IPS-NIHi7 (cell line): ENCODE results near the gene SDCCAG8.

Source experiments
- DNase-seq: peaks from one replicate; pipeline ENCODE4 v3.0.0; 2012; ENCODE audit warnings: mixed read lengths; ENCODE audit errors: extremely low spot score

SDCCAG8 gene

DNA sequence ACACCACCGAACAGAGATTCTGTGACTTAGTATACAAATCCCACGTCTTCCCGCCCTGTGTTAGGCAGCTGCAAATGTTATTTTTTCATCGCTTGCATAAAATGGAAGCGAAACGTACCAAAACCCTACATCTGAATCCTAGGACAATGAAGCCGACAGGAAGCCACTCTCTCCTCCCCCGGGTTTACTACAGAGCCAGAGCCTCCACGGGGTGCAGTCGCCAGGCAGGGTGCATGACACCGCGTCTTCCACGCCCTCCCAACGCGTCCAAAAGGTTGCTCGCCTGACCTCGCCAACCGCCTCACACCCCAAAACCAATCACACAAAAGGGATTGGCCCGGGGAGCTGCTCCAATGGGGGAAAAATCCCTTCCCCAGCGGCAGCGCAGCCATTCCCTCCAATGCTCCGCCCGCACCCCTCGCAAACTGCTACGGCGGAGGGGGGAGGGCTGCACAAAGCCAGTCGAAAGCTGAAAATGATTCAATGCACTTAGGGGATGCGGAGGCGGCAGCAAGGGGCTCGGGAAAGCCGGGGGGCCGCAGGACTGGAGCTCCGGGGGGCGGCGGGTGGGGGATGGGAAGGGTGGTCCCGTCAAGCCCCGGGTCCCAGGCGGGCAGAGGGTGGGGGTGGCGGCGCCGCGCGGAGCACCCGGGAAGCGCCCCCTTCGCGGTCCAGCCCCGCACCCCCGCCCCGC is 1.5 kb upstream of the SDCCAG8 start:
- DNase-seq, result peak; percentile 52

DNA sequence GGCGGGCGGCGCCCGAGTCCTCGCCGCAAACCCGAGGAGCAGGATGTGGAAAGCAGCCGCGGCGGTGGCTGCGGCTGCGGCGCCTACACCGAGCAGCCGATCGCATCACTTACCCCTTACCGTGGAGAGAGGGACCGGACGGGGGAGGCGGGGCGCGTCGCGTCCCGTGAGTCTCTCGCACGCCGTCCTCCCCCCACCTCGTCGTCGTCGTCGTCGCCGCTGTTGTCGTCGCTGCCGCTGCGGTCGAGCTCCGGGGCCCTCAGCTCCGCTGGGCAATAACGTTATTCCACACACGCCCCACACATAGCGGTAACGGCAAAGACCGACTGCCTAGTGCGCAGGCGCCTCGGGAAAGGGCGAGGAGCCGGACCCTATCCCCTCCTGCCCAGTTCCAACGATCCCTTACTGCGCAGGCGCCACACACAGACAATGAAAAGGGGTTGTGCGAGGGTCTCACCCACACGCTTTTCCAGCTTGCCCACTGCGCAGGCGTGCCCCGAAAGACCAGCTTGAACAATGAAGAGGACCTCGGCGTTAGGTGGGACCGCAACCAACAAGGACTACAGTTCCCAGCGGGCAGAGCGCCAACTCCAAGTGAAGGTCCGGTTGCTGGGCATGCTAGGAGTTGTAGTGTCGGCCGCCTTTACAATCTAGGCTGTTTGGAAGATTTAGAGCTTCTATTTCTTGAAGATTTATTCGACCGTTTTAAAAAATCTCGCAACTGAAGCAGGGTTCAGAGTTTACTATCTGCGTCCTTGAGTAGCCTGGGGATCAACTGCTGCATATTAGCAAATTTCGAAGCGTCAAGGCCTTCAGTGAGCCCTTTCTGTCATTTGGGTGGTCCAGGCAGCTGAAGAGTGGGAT is 682 bp upstream of the SDCCAG8 start, which contains the start of gene CEP170:
TSS of gene CEP170 (minus strand) at position 355 of the 864 bp plus-strand sequence. CDS start 30,001 bp downstream, outside the sequence.
- peak; percentile 95 for DNase-seq

DNA sequence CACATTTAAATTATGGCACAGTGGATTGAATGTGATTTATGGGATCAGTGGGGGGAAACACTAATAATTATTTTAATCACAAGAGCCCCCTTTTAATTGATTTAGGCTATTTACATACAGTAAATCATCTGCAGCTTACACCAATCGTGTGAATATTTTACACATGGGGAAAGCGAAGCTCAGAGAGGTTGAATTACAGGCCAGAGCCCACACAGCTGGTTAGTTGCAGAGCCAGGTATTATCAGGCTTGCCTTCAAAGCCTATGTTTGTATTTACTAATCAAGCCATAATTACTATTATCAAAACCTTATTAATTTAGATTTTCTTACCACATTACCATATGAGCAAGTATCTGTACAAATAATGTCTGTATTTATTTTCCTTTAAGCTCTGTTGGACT is 749 bp downstream of the SDCCAG8 start:
- no peak for DNase-seq

DNA sequence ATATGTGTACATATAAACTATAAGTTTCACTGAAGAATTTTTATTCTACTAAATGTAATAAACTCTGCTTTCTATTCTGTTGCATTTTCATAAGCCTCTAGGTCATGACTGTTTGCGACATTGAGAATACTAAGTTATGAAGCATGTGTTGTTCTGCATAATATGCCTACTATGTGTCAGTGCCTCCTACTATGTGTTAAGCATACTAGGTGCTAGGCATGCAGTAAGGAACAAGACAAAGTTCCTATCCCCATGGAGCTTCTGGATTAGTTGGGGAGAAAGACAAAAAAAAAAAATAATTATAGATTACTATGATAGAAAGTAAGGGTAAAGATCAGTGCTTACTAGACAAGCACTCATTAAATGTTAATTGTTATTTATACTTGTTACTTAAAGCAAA is 1.3 kb downstream of the SDCCAG8 start:
- no peak for DNase-seq

DNA sequence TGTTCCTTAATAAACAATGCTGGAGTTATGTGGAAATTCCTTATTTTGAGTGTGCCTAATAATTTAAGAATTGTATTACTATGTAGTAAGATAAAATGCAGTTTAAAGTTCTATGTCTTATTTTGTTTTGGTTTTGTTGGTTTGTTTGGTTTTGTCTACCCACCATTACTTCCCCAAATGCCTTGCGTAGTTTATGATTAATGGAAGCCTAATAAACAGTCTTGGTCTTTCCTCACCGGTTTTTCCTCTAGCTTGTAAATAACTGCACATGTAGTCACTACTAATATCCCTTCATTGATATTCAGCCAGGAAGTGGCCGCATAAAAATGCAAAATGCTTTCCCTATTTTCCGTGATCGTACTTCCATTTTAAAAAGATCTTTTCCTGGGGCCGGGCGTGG is 2.9 kb downstream of the SDCCAG8 start:
- no peak for DNase-seq

DNA sequence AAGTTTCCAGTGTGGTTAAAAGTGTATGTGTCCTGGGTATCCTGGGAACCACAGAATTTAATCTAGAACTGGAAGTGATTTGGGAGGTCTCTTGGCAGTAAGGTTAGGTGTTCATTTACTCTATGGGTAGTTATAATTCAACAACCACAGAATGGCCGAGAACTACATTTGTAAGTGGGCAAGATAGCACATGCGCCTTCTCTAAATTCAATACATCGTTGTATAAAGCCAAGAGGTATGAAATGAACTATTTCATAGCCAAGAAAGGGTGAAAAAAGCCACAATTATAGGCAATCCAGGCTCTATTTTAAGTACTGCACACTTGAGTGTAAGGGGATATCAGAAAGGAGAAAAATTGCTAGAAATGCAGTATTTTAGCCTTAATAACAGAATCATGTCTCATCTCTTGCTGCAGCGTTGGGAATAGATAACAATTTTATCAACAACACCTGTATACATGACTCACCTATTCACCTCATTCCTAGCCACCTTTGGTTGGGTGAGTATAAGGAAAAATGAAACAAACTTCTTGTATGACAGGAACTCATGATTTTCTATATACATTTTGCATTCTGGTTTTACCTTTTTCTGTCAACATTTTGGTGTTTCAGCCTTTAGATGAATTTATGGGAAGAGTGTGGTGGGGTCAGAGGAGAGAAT is 4.5 kb downstream of the SDCCAG8 start:
- no peak for DNase-seq

DNA sequence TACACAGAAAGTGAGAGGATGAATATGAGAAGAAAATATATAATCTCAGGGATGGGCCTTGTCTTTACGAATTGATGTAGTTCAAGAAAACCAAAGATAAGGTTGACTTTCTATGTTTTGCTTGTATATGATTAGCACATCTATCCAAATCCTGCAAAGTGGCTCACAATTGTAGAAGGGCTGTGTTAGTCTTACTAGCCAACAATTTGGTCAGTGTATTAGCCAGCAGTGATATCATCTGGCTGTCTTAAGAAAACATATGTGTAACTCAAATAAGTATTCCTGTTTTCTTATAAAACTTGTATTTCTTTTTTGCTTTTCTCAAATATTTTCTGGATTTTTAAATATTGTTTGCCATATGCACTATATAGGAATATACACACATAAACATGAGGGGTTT is 5.5 kb downstream of the SDCCAG8 start:
- no peak for DNase-seq

DNA sequence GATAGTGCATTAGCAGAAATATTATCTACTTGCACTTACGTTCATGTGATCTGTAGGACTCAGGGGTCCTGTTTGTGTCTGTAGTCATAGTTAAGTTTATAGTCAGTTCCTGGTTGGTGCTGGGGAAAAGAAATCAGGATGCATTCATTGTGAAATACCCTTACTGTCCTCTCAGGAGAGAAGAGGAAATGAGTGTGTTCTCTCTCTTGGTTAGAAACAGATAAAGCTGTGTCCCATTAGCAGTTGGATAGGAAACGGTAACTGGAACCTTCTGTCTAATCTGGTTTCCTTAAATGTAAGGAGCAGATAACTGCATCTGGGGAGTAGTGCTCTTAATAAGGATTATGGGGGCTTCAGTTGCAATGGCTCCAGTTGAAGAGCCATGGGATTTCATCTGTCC is 8.9 kb downstream of the SDCCAG8 start:
- DNase-seq, result no peak

DNA sequence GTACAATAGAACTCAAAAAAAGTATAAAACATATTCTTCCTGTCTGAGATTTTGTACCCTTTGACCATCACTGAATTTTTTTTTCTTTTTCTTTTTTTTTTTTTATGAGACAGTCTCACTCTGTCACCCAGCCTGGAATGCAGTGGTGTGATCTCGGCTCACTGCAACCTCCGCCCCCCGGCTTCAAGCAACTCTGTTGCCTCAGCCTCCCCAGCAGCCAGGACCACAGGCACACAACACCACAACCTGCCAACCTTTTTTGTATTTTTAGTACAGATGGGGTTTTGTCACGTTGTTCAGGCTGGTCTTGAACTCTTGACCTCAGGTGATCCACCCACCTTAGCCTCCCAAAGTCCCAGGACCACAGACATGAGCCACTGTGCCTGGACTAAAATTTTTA is 10.4 kb downstream of the SDCCAG8 start:
- no peak for DNase-seq

DNA sequence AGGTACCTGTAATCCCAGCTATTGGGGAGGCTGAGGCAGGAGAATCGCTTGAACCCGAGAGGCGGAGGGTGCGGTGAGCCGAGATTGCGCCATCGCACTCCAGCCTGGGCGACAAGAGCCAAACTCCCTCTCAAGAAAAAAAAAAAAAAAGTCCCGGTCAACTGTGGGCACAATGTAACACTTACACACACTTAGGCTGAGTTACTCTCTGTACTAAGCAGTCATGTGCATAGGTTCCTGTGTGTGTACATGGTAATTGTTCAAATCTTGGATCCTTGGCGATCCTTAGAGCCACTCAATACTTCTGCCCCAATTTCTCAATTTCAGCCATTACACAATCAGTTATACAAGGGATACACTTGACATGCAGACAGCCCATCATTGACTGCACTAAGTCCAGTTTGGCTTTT is 11.6 kb downstream of the SDCCAG8 start:
- DNase-seq, result no peak

DNA sequence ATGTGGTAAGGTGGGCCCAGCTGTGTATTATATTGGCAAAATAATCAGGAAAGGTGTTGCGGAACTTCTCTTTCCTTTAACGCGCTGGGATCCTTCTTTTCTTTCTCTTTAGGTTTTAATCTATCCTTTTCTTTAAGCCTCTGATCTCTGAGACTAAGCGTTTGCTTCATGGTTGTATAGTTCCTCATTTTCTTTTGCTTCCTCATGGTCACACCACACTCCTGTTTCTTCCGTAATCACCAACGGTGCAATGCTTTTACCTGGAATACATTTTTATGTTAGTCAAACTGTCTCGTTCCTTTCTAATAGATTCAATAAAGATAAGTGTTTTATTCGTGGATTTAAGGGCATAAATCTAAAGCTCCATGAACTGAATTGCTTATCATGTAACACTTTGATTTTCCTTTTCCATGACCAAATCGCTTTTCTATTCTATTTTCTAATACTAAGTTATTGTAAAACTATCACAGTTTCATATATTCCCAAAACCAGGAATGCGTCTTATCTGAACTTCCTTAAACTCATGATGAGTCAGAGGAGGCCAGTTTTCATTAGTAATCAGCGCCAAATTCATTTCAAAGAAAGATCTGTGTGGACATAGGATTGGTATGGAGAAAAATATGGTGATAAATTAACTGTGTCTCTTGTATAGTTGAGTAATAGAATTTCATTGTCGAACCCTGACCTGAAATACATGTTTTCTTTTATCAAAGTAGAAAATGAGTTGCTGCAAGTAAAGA is 12.2 kb downstream of the SDCCAG8 start:
- DNase-seq, result no peak

DNA sequence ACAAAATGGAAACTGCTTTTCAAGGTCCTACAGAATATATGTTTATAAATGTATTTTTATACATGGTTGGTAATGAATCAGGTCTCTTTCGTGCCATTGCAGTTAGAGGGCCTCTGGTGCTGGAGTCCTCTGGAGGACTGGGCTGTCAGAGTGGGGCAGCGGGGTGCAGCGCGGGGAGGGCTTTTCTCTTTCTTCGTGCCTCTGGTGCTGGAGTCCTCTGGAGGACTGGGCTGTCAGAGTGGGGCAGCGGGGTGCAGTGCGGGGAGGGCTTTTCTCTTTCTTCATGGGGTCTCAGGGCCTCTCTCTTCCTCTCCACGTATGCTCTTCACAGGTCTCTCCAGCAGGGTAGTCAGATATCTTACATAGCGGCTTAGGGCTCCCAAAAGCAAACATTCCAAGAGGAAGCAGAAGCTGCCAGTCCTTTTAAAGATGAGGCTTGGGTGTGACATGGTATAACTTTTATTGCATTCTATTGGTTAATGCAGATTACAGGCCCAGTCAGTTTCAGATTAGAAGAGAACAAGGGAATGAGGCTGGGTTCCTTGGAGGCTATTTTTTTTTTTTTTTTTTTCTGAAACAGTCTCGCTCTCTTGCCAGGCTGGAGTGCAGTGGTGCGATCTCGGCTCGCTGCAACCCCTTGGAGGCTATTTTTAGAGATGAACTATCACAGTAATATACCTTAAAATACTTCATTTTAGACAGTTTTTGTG is 13.1 kb downstream of the SDCCAG8 start:
- peak; percentile 11 for DNase-seq

DNA sequence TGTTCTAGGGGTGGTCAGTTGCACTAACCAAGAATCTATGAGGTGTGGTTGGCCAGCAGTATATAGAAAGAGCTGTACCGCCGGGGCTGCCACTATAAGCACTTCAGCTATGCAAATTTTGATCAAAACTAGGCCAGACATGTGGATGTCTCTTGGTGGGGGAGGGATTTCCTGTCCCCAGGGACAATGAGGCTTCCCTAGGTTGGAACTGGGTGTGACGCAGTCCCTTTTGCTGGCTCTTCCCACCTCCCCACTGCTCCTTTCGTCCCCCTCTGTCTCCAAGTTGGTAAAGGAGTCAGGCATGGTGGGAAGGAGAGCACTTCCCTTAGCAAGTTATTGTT is 13.6 kb downstream of the SDCCAG8 start:
- no peak for DNase-seq

DNA sequence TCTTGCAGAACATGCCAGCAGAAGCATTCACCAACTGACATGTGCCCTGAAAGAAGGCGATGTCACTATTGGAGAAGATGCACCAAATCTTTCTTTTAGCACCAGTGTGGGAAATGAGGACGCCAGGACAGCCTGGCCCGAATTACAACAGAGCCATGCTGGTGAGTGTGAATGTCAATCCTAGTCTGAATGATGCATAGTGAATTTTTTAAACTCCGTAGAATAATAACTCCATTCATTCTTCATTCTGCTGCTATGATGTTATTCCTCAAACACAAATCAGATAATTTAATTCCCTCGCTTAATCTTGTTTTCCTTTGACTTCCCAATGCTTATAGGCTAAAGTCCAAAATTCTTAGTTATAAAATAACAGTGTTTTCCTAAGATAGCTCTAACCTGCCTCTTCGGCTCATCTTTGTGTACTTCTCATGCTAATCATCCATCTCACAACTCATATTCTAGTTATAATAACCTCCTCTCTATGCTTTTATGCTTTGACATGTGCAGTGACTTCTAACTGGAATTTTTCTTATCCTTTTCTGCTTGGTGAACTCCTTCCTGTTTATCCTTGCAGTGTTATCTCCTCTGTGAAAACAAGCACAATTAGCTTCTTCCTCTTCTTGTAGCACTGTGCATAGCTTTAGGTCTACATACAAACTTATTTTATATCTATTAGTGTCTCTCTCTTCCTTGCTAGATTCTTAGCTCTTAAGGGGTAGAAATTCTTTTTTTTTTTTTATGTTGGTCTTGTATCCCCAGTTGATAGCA is 14.4 kb downstream of the SDCCAG8 start:
- DNase-seq, result no peak

DNA sequence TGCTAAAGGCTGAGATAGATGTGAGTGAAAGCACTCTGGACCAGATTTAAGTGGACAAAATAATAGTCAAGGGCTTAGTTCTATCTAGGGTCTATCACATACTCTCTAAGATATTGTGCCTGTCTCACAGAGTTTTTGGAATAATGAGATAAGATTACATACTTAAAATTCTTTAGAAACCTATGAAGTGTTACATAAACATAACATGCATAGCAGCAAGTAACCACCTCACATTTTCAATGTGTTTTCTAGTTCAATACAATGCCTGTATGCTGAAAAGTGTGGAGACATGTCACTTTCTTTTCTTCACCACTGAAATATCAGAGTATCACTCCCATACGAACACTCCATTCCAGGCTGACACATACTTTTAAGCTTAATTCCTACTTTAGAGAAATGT is 16.2 kb downstream of the SDCCAG8 start:
- DNase-seq, result no peak

DNA sequence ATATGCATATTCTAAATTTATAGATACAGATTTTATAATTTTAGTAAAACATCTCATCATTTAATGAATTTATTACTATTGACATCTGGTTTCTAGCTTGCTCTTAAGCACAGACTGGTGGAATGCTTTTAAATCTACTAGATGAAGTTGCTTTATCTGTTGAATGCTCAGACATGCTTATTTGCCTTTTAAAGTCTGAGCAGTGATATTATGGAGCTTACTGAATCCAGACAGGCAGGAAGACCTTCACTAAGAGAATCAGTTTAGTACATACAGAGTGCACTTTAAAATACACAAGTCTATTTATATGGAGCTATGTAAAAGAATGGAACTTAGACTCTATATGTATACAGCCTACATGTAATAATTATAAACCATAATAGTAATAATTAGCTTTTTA is 16.6 kb downstream of the SDCCAG8 start:
- no peak for DNase-seq

DNA sequence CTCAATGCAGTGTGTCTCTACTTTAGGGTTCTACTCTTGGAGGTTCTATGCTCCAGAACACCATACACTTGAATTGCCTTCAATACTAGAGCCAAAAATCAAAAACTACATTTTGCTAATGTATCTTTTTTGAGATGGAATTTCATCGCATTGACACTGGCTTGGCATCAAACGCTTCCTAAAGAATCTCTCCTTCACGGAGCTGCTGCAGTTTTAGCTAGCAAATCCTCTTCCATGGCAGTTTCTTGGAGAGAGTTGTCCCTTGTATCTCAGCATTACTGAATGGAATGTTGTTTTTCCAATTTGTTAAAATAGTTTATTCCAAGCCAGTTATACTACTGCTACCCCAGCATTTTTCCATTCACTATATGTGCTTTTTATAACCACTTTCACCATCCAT is 17.7 kb downstream of the SDCCAG8 start:
- no peak for DNase-seq

DNA sequence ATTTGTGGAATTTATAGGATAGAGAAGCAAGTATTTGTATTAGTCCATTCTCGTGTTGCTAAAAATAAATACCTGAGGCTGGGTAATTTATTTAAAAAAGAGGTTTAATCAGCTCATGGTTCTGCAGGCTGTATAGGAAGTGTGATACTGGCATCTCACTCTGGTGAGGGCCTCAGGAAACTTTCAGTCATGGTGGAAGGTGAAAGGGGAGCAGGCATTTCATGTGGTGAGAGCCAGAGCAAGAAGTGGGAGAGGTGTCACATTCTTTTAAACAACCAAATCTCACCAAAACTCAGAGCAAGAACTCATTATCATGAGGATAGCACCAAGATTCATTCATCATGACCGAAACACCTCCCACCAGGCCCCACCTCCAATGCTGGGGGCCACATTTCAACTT is 18.1 kb downstream of the SDCCAG8 start:
- DNase-seq, result no peak

DNA sequence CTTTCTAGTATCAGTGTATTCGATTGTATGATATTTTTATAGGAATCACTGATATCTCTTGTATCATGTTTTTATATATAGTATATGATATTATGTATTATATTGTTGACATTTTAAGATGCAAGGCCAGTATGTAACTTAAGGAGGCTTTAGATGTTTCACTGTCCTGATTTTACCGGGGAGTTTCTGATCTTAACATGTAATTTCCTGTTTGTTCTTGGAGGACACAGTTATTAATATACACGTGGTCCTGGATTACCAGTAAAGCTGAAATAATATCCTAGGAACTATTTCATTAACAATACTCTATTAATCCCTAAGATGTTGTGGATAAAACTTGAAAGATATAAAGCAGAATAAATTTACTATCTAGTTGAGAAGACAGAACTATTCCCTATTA is 19.5 kb downstream of the SDCCAG8 start:
- DNase-seq, result no peak

DNA sequence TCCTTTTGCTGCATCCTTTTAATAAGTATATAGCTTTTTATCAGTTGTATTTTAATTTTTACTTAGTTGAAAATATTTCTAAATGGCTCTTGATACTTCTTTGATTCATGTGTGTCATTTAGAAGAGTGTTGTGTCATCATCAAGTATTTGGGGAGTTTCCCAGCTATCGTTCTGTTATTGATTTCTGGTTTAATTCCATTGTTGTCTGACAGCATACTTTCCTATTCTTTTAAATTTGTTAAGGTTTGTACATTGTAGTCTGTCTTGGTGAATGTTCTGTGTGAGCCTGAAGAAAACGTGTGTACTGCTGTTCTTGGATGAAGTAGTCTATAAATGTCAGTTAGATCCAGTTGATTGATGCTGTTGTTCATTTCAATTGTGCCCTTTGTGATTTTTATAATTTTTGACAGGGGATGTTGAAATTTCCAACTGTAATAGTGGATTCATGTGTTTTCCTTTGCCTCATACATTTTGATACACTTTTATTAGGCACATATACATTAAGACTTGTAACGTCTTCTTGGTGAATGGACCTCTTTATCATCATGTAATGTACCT is 24.8 kb downstream of the SDCCAG8 start:
- DNase-seq, result no peak
